OCI-LY1 (cell line): ENCODE results near the gene PDZD2.

ENCODE experiments used
- H2AFZ ChIP-seq: fragments of 200-600 bp; sonication (generic), shearing (Covaris generic); 2 replicates; pipeline ENCODE4 v1.6.0; 2014; ENCODE audit warnings: antibody characterized with exemption, mild to moderate bottlenecking, low read length
- H3F3A ChIP-seq: fragments of 200-600 bp; sonication (generic), shearing (Covaris generic); 2 replicates; pipeline ENCODE4 v1.6.0; 2014; ENCODE audit warnings: mild to moderate bottlenecking, antibody characterized with exemption, low read length, moderate library complexity; ENCODE audit not compliant: insufficient read depth
- H3K27ac ChIP-seq: fragments of 200-600 bp; sonication (generic); 2 replicates; pipeline ENCODE4 v1.5.1; 2014; ENCODE audit warnings: low read length, mixed run types, mild to moderate bottlenecking, low read depth; ENCODE audit not compliant: poor library complexity, severe bottlenecking
- H3K27me3 ChIP-seq: fragments of 200-600 bp; sonication (generic); 2 replicates; pipeline ENCODE4 v1.6.0; 2014; ENCODE audit warnings: antibody characterized with exemption, mild to moderate bottlenecking, low read length, moderate library complexity; ENCODE audit not compliant: insufficient read depth
- H3K36me3 ChIP-seq: fragments of 200-600 bp; sonication (generic); 2 replicates; pipeline ENCODE4 v1.6.1; 2014; ENCODE audit warnings: mild to moderate bottlenecking, antibody characterized with exemption, low read length, moderate library complexity, mixed read lengths; ENCODE audit not compliant: insufficient read depth
- H3K4me1 ChIP-seq: fragments of 200-600 bp; sonication (generic); 2 replicates; pipeline ENCODE4 v1.5.1; 2014; ENCODE audit warnings: mild to moderate bottlenecking, low read length, moderate library complexity; ENCODE audit not compliant: insufficient read depth, severe bottlenecking
- H3K4me2 ChIP-seq: fragments of 200-600 bp; sonication (generic), shearing (Covaris generic); 2 replicates; pipeline ENCODE4 v1.6.1; 2014; ENCODE audit warnings: low read length
- H3K4me3 ChIP-seq: fragments of 200-600 bp; sonication (generic); 2 replicates; pipeline ENCODE4 v1.5.1; 2014; ENCODE audit warnings: low read length, low read depth, mild to moderate bottlenecking, mixed read lengths; ENCODE audit not compliant: poor library complexity, severe bottlenecking
- H3K79me2 ChIP-seq: fragments of 200-600 bp; shearing (Covaris generic); 2 replicates; pipeline ENCODE4 v1.6.1; 2016; ENCODE audit warnings: mixed run types, low read length, mixed read lengths; ENCODE audit not compliant: insufficient read depth
- H3K9ac ChIP-seq: fragments of 200-600 bp; sonication (generic), shearing (Covaris generic); 2 replicates; pipeline ENCODE4 v1.6.1; 2014; ENCODE audit warnings: mild to moderate bottlenecking, low read length, mixed read lengths
- H3K9me2 ChIP-seq: fragments of 200-600 bp; sonication (generic), shearing (Covaris generic); 2 replicates; pipeline ENCODE4 v1.6.1; 2014; ENCODE audit warnings: low read depth, mild to moderate bottlenecking, low read length, mixed read lengths
- H3K9me3 ChIP-seq: fragments of 200-600 bp; shearing (Covaris generic); 2 replicates; pipeline ENCODE4 v1.6.1; 2014; ENCODE audit warnings: low read length, mixed read lengths
- H4K20me1 ChIP-seq: fragments of 200-600 bp; sonication (generic), shearing (Covaris generic); 2 replicates; pipeline ENCODE4 v1.6.0; 2016; ENCODE audit warnings: mild to moderate bottlenecking, low read length; ENCODE audit not compliant: insufficient read depth
- CTCF ChIP-seq: fragments of 200-600 bp; sonication (generic), shearing (Covaris generic); IDR thresholded peaks from 2 replicates; pipeline ENCODE4 v1.5.1; 2017; ENCODE audit warnings: mild to moderate bottlenecking, antibody characterized with exemption, low read length, moderate library complexity, mixed read lengths
- EZH2 ChIP-seq: fragments of 200-600 bp; sonication (generic), shearing (Covaris generic); IDR thresholded peaks from 2 replicates; pipeline ENCODE4 v1.8.0; 2017; ENCODE audit warnings: borderline replicate concordance, mixed run types, mild to moderate bottlenecking, antibody characterized with exemption, low read length, moderate library complexity, mixed read lengths

PDZD2 gene

GRCh38 chr5:31674371-31674951, 35.5 kb downstream of the PDZD2 start:
- no peaks in the 10 kb centered on the region for H3K9me3 ChIP-seq
- no peaks in the 10 kb centered on the region for H3K27me3 ChIP-seq
- H3K4me2 ChIP-seq, result no peak overlapping the region
- H3F3A ChIP-seq, result no peaks in the 10 kb centered on the region
- no peak overlapping the region for H3K4me3 ChIP-seq
- TF ChIP-seq EZH2 (no peak), CTCF (no peak)
- no peak overlapping the region for H2AFZ ChIP-seq
- H3K9ac ChIP-seq, result no peak overlapping the region
- no peaks in the 10 kb centered on the region for H4K20me1 ChIP-seq
- H3K27ac ChIP-seq, result no peak overlapping the region
- H3K9me2 ChIP-seq, result no peaks in the 10 kb centered on the region
- H3K4me1 ChIP-seq, result no peaks in the 10 kb centered on the region
- H3K36me3 ChIP-seq, result no peaks in the 10 kb centered on the region
- no peaks in the 10 kb centered on the region for H3K79me2 ChIP-seq

DNA sequence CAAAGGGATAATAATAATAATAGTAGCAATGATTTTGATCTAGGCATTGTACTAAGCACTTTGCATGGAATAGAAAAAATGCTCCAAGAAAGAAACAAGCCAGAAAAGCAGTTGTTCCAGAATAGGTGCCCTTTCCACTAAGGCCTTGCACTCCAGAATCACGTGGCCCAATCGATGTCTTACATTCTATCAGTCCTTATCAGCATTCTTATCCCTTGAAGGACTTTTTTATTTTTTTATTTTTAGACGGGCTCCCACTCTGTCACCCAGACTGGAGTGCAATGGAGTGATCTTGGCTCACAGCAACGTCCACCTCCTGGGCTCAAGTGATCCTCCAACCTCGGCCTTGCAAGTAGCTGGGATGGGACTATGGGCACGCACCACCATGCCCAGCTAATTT, 36.5 kb downstream of the PDZD2 start:
- H3K4me2 ChIP-seq, result no peak overlapping the region
- no peak overlapping the region for H3K9ac ChIP-seq
- no peaks in the 10 kb centered on the region for H4K20me1 ChIP-seq
- no peaks in the 10 kb centered on the region for H3K36me3 ChIP-seq
- H3K4me1 ChIP-seq, result no peaks in the 10 kb centered on the region
- H3F3A ChIP-seq, result no peaks in the 10 kb centered on the region
- H3K9me2 ChIP-seq, result no peaks in the 10 kb centered on the region
- no peak for TF ChIP-seq EZH2
- no peak for TF ChIP-seq CTCF
- H3K4me3 ChIP-seq, result no peak overlapping the region
- H2AFZ ChIP-seq, result no peak overlapping the region
- no peaks in the 10 kb centered on the region for H3K79me2 ChIP-seq
- H3K9me3 ChIP-seq, result no peaks in the 10 kb centered on the region
- no peak overlapping the region for H3K27ac ChIP-seq
- no peaks in the 10 kb centered on the region for H3K27me3 ChIP-seq

GRCh38 chr5:31678180-31678579, 39.2 kb downstream of the PDZD2 start:
- H3K4me3 ChIP-seq, result no peak overlapping the region
- H4K20me1 ChIP-seq, result no peaks in the 10 kb centered on the region
- H3K36me3 ChIP-seq, result no peaks in the 10 kb centered on the region
- H3K4me2 ChIP-seq, result no peak overlapping the region
- H3K4me1 ChIP-seq, result no peaks in the 10 kb centered on the region
- H3K9me3 ChIP-seq, result no peaks in the 10 kb centered on the region
- H3K27ac ChIP-seq, result no peak overlapping the region
- no peaks in the 10 kb centered on the region for H3F3A ChIP-seq
- TF ChIP-seq CTCF (no peak), EZH2 (no peak)
- H2AFZ ChIP-seq, result no peak overlapping the region
- no peaks in the 10 kb centered on the region for H3K27me3 ChIP-seq
- no peaks in the 10 kb centered on the region for H3K9me2 ChIP-seq
- H3K79me2 ChIP-seq, result no peaks in the 10 kb centered on the region
- H3K9ac ChIP-seq, result no peak overlapping the region
